Neural progenitor cell (in vitro differentiated cells): ENCODE data around the gene DDX59.

Experiments used
- EZH2 ChIP-seq: fragments of 200-600 bp; sonication (generic); IDR thresholded peaks from 2 replicates; pipeline ENCODE4 v1.6.1; 2017; ENCODE audit warnings: antibody characterized with exemption, mild to moderate bottlenecking, moderate library complexity
- EZH2phosphoT487 ChIP-seq: fragments of 200-600 bp; sonication (generic); IDR thresholded peaks from 2 replicates; pipeline ENCODE4 v1.6.1; 2017; ENCODE audit warnings: antibody characterized with exemption
- TF ChIP-seq, protein P1 (sequence below): fragments of 200-600 bp; sonication (generic); IDR thresholded peaks from 2 replicates; pipeline ENCODE4 v1.5.1; 2017; ENCODE audit warnings: antibody characterized with exemption, mild to moderate bottlenecking

DNA sequence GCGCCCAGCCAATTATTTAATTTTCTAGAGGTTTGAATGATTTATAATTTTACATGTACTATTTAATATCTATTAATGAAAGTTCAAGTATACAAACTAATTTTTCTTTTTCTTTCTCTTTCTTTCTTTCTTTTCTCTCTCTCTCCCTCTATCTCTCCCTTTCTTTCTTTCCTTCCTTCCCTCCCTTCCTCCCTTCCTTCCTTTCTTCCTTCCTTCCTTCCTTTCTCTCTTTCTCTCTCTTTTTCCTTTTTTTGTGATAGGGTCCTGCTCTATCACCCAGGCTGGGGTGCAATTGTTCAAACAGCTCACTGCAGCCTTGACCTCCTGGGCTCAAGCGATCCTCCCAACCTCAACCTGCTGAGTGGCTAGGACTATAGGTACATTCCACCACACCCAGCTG lies 33.0 kb downstream of the DDX59 start:
- TF ChIP-seq, protein P1, sequence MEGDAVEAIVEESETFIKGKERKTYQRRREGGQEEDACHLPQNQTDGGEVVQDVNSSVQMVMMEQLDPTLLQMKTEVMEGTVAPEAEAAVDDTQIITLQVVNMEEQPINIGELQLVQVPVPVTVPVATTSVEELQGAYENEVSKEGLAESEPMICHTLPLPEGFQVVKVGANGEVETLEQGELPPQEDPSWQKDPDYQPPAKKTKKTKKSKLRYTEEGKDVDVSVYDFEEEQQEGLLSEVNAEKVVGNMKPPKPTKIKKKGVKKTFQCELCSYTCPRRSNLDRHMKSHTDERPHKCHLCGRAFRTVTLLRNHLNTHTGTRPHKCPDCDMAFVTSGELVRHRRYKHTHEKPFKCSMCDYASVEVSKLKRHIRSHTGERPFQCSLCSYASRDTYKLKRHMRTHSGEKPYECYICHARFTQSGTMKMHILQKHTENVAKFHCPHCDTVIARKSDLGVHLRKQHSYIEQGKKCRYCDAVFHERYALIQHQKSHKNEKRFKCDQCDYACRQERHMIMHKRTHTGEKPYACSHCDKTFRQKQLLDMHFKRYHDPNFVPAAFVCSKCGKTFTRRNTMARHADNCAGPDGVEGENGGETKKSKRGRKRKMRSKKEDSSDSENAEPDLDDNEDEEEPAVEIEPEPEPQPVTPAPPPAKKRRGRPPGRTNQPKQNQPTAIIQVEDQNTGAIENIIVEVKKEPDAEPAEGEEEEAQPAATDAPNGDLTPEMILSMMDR: no peak
- TF ChIP-seq EZH2: no peak
- no peak for TF ChIP-seq EZH2phosphoT487
